HEK293 (cell line): ENCODE measurements around the gene DAGLB.

ENCODE experiments used
- SETDB1 ChIP-seq: IDR thresholded peaks from one replicate; pipeline ENCODE4 v1.6.1; 2017; ENCODE audit warnings: mild to moderate bottlenecking, low read length, moderate library complexity, mixed read lengths; ENCODE audit not compliant: insufficient read length
- TCF7L2 ChIP-seq: IDR thresholded peaks from 2 replicates; pipeline ENCODE4 v1.6.1; 2011; ENCODE audit warnings: low read depth, mild to moderate bottlenecking, inconsistent platforms, low read length, moderate library complexity, borderline replicate concordance
- YY1 ChIP-seq: fragments of 450-650 bp; formaldehyde crosslinking; IDR thresholded peaks from 2 replicates; pipeline ENCODE4 v1.5.1; 2018; ENCODE audit warnings: missing biosample characterization, missing genetic modification characterization
- ZFP3 ChIP-seq: fragments of 450-650 bp; formaldehyde crosslinking; IDR thresholded peaks from 2 replicates; pipeline ENCODE4 v1.5.1; 2016; ENCODE audit warnings: low read depth, missing biosample characterization, missing genetic modification characterization
- ZFP69B ChIP-seq: fragments of 450-650 bp; formaldehyde crosslinking; IDR thresholded peaks from 2 replicates; pipeline ENCODE4 v1.5.1; 2016; ENCODE audit warnings: missing biosample characterization, missing genetic modification characterization
- ZNF433 ChIP-seq: fragments of 450-650 bp; formaldehyde crosslinking; IDR thresholded peaks from 2 replicates; pipeline ENCODE4 v1.5.1; 2016; ENCODE audit warnings: missing biosample characterization, missing genetic modification characterization, low read depth
- ZNF629 ChIP-seq: fragments of 450-650 bp; formaldehyde crosslinking; IDR thresholded peaks from 2 replicates; pipeline ENCODE4 v1.5.1; 2017; ENCODE audit warnings: missing biosample characterization, missing genetic modification characterization
- TF ChIP-seq, protein P1 (sequence below): fragments of 450-650 bp; formaldehyde crosslinking; IDR thresholded peaks from 2 replicates; pipeline ENCODE4 v1.5.1; 2016; ENCODE audit warnings: missing biosample characterization, missing genetic modification characterization
- TF ChIP-seq, protein P2 (sequence below): fragments of 450-650 bp; formaldehyde crosslinking; IDR thresholded peaks from 2 replicates; pipeline ENCODE4 v1.5.1; 2017; ENCODE audit warnings: missing biosample characterization, missing genetic modification characterization
- TF ChIP-seq, protein P3 (sequence below): fragments of 450-650 bp; formaldehyde crosslinking; IDR thresholded peaks from 2 replicates; pipeline ENCODE4 v1.5.1; 2016; ENCODE audit warnings: missing biosample characterization, missing genetic modification characterization
- TF ChIP-seq, protein P4 (sequence below): fragments of 450-650 bp; formaldehyde crosslinking; conservative IDR thresholded peaks from 2 replicates; pipeline ENCODE4 v1.5.1; 2016; ENCODE audit warnings: low read depth, missing biosample characterization, missing genetic modification characterization
- TF ChIP-seq, protein P5 (sequence below): fragments of 450-650 bp; formaldehyde crosslinking; IDR thresholded peaks from 2 replicates; pipeline ENCODE4 v1.5.1; 2016; ENCODE audit warnings: missing biosample characterization, missing genetic modification characterization
- TF ChIP-seq, protein P6 (sequence below): fragments of 450-650 bp; formaldehyde crosslinking; IDR thresholded peaks from 2 replicates; pipeline ENCODE4 v1.5.1; 2016; ENCODE audit warnings: missing biosample characterization, missing genetic modification characterization, low read depth

DNA sequence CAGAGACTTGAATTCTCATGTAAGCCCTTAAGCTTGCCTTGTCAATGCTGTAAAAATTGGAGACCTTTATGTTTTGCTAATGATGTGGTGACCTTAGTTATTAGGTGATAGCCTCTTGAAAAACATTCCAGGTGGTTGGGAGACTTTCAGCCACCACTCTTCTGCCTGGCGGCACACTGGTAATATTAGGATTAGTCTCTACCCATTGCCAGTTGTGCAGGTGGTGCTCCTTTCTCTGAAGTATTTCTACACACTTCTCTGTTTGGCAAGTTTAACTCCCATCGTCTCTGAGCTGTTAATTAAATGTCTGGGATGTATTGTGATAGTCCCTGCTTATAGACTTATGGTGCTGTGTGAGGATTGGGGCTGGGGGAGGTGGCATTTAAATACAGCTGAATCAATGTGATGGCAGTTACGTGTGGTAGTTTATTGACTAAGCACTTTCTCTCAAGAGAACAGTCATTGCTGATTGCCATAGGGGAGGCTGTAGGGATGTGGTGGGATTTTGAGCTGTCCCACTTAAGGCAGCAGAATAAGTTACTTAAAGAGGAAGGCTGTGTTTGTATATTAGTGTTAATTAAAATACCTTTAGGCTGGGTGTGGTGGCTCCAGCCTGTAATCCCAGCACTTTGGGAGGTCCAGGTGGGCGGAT, 61.7 kb downstream of the DAGLB start:
- no peak for TF ChIP-seq ZFP3 (tag by site-specific recombination)
- no peak for TF ChIP-seq ZNF433 (tag by site-specific recombination)
- TF ChIP-seq, protein P1, sequence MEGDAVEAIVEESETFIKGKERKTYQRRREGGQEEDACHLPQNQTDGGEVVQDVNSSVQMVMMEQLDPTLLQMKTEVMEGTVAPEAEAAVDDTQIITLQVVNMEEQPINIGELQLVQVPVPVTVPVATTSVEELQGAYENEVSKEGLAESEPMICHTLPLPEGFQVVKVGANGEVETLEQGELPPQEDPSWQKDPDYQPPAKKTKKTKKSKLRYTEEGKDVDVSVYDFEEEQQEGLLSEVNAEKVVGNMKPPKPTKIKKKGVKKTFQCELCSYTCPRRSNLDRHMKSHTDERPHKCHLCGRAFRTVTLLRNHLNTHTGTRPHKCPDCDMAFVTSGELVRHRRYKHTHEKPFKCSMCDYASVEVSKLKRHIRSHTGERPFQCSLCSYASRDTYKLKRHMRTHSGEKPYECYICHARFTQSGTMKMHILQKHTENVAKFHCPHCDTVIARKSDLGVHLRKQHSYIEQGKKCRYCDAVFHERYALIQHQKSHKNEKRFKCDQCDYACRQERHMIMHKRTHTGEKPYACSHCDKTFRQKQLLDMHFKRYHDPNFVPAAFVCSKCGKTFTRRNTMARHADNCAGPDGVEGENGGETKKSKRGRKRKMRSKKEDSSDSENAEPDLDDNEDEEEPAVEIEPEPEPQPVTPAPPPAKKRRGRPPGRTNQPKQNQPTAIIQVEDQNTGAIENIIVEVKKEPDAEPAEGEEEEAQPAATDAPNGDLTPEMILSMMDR (tag by site-specific recombination) = no peak
- TF ChIP-seq TCF7L2 = no peak
- TF ChIP-seq, protein P2, sequence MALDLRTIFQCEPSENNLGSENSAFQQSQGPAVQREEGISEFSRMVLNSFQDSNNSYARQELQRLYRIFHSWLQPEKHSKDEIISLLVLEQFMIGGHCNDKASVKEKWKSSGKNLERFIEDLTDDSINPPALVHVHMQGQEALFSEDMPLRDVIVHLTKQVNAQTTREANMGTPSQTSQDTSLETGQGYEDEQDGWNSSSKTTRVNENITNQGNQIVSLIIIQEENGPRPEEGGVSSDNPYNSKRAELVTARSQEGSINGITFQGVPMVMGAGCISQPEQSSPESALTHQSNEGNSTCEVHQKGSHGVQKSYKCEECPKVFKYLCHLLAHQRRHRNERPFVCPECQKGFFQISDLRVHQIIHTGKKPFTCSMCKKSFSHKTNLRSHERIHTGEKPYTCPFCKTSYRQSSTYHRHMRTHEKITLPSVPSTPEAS = no peak
- no peak for TF ChIP-seq YY1 (tag by site-specific recombination)
- TF ChIP-seq, protein P3, sequence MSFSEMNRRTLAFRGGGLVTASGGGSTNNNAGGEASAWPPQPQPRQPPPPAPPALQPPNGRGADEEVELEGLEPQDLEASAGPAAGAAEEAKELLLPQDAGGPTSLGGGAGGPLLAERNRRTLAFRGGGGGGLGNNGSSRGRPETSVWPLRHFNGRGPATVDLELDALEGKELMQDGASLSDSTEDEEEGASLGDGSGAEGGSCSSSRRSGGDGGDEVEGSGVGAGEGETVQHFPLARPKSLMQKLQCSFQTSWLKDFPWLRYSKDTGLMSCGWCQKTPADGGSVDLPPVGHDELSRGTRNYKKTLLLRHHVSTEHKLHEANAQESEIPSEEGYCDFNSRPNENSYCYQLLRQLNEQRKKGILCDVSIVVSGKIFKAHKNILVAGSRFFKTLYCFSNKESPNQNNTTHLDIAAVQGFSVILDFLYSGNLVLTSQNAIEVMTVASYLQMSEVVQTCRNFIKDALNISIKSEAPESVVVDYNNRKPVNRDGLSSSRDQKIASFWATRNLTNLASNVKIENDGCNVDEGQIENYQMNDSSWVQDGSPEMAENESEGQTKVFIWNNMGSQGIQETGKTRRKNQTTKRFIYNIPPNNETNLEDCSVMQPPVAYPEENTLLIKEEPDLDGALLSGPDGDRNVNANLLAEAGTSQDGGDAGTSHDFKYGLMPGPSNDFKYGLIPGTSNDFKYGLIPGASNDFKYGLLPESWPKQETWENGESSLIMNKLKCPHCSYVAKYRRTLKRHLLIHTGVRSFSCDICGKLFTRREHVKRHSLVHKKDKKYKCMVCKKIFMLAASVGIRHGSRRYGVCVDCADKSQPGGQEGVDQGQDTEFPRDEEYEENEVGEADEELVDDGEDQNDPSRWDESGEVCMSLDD = no peak
- TF ChIP-seq, protein P4, sequence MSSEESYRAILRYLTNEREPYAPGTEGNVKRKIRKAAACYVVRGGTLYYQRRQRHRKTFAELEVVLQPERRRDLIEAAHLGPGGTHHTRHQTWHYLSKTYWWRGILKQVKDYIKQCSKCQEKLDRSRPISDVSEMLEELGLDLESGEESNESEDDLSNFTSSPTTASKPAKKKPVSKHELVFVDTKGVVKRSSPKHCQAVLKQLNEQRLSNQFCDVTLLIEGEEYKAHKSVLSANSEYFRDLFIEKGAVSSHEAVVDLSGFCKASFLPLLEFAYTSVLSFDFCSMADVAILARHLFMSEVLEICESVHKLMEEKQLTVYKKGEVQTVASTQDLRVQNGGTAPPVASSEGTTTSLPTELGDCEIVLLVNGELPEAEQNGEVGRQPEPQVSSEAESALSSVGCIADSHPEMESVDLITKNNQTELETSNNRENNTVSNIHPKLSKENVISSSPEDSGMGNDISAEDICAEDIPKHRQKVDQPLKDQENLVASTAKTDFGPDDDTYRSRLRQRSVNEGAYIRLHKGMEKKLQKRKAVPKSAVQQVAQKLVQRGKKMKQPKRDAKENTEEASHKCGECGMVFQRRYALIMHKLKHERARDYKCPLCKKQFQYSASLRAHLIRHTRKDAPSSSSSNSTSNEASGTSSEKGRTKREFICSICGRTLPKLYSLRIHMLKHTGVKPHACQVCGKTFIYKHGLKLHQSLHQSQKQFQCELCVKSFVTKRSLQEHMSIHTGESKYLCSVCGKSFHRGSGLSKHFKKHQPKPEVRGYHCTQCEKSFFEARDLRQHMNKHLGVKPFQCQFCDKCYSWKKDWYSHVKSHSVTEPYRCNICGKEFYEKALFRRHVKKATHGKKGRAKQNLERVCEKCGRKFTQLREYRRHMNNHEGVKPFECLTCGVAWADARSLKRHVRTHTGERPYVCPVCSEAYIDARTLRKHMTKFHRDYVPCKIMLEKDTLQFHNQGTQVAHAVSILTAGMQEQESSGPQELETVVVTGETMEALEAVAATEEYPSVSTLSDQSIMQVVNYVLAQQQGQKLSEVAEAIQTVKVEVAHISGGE (tag by site-specific recombination) = no peak
- TF ChIP-seq, protein P5, sequence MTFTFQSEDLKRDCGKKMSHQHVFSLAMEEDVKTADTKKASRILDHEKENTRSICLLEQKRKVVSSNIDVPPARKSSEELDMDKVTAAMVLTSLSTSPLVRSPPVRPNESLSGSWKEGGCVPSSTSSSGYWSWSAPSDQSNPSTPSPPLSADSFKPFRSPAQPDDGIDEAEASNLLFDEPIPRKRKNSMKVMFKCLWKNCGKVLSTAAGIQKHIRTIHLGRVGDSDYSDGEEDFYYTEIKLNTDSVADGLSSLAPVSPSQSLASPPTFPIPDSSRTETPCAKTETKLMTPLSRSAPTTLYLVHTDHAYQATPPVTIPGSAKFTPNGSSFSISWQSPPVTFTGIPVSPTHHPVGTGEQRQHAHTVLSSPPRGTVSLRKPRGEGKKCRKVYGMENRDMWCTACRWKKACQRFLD (tag by site-specific recombination) = no peak
- TF ChIP-seq ZFP69B = no peak
- TF ChIP-seq, protein P6, sequence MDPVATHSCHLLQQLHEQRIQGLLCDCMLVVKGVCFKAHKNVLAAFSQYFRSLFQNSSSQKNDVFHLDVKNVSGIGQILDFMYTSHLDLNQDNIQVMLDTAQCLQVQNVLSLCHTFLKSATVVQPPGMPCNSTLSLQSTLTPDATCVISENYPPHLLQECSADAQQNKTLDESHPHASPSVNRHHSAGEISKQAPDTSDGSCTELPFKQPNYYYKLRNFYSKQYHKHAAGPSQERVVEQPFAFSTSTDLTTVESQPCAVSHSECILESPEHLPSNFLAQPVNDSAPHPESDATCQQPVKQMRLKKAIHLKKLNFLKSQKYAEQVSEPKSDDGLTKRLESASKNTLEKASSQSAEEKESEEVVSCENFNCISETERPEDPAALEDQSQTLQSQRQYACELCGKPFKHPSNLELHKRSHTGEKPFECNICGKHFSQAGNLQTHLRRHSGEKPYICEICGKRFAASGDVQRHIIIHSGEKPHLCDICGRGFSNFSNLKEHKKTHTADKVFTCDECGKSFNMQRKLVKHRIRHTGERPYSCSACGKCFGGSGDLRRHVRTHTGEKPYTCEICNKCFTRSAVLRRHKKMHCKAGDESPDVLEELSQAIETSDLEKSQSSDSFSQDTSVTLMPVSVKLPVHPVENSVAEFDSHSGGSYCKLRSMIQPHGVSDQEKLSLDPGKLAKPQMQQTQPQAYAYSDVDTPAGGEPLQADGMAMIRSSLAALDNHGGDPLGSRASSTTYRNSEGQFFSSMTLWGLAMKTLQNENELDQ (tag by site-specific recombination) = no peak
- no peak for TF ChIP-seq ZNF629 (tag by site-specific recombination)
- no peak for TF ChIP-seq SETDB1
